NCI-H510A treated with DMSO at 0.1 percent for 48 hours (cell line): ENCODE results near the gene TERC.

ENCODE experiments used
- DNase-seq: peaks from one replicate; lab custom pipeline; 2025; lab: John Stamatoyannopoulos, UW

TERC gene

DNA sequence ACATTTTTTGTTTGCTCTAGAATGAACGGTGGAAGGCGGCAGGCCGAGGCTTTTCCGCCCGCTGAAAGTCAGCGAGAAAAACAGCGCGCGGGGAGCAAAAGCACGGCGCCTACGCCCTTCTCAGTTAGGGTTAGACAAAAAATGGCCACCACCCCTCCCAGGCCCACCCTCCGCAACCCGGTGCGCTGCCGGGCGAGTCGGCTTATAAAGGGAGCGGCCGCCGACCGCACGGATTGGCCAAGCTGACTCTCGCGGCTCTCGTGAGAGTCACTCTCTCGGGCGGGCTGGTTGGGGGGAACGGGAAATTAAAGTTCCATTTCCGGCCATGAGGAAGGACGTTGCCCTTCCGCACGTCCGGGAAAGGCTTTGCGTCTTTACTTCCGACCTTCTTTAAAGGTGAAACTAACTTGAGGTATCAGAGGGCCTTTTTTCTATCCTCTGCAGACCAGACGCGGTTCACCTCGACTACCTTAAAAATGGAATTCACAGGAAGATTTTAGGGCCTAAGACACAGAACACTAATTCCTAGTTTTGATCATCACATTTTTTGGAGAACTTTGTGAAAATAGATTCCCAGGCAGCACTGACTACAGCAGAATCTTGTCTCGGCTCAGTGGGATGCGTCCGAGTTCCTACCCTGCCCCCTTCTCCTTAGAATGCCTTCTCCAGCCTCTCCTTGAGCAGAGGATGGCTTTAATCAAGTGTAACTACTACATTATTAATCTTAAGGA is at the start of gene TERC:
TERC (minus strand) TSS at position 179 of the 731 bp plus-strand sequence.
- DNase-seq, result peak; percentile 63

DNA sequence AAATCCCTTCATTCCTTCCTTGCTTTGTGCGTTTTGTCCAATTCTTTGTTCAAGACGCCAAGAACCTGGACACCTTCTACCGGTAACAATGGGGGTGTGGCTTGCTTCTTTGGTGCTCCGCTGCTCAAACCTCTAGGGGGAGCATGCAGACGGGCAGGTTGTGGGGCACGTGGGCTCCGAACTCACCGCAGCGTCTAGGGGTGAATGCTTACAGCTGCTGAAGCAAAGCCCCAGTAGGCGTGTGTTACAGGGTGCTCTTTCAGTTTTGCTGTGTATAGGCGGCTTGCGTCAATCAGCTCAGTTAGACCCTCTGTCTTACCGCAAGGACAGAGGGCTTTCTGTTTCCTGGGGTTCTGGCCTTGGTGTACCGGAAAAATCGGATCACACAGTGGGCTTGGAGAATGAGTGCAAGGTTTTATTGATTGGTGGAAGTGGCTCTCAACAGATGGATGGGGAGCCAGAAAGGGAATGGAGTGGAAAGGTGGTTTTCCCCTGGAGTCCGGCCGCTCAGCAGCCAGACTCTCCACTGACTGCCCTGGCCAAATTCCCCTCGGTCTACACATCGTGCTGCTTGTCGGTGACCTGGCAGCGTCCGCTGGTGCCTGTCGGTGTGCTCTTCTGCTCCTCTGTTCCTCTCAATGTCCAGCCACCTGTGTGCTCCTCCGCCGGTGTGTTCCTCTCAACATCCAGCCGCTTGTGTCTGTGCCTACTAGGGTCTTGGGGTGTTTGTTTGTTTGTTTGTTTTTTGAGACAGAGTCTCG is 49.1 kb upstream of the TERC start:
- DNase-seq, result peak; percentile 55

DNA sequence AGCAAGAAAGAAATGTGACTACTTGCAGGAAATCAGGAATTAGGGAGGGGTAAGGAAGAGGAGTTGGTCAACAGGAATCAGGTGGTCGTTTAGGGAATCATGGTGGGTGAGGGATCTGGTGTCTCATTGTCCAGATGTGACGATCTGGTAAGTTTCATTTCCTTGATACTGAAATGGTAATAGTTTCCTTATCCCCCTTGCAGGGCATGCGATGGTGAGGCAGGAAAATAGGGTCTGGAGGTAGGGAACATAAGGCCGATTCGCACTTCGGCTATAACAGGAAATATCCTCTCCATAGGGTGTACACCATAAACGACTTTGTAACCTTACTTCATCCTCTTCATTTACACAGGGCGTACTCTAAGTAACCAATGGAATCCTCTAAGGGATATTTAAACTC is 48.4 kb upstream of the TERC start:
- DNase-seq, result peak; percentile 44

DNA sequence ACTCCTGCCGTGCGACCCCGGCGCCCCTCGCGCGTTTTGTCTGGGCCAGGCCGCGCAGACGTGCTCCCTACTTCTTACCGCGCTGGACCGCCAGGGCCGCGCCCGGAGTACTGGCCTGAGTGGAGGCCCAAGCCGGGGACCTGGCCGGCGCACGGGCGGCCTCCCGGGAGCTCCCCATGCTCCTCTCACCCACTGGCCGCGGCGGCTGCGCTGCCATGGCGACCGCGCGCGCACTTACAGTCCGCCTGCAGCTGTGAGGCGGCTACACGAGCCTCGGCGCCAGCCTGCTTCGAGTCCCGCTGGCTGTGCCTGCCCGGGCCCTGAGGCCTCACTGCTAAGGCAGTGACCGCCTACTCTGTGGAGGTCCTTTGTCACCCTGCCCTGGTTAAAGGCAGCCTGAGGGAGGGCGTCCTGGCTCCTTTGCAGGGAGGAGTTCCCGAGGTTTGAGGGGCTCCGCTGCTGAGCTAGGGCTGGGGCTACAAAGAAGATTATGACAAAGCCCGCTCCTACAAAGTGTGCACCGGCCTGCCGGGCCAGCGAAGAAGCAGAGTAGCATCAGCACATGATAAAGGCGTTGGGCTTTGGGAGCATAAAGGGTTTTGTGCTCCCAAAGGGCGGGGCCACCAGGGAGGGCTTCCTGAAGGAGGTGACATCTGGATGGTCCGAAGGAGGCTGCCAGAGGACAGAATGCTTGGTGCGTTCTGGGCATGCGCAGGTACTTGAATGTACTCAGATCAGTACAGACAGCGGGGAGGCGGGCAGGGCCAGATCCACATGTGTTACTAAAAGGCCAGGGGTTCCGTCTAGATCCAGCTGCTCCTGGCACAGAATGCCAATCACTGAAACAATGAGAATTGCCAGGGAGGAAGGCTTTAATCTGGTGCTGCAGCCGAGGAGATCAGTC is 47.7 kb upstream of the TERC start, which contains the start of the genes LRRC34 and LRRIQ4:
LRRC34 (minus strand) TSS at position 573 of the 904 bp plus-strand sequence; CDS start at position 217, 356 bp downstream.
LRRIQ4 (plus strand) TSS at position 539 of the 904 bp plus-strand sequence. CDS start 9,052 bp downstream, outside the sequence.
- peak; percentile 96 for DNase-seq

DNA sequence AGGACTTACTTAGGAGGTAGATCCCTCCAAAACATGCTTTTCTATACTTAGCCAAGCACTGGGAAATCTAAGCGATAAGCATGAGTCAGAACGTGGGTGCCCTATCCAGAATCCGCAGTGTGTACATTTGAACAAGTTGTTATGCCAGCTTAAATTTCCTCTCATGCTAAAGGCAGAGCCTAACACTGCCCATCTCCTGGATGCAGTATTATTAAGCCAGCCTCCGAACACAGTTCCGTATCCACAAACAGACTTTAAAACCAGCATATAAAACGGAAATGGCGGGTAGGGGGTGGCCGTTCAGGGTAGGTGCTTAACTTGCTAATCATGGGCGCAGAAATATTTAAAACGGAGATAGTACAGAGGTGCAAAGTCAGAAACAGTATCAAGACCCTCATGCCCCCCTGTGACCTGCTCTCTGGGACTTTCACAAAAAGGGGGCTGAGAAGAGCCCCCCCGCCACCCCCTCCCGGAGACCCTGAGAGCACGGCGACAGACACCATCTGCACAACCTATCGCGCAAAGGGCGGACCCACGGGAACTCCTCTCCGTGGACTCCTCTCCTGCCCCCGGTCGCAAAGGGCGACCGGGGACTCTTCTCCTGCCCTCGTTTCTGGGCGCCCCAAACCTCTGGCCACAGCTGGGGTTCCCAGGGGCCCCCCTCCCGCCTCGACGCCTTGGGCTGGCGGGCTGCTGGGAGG is 46.9 kb upstream of the TERC start:
- DNase-seq, result peak; percentile 75

DNA sequence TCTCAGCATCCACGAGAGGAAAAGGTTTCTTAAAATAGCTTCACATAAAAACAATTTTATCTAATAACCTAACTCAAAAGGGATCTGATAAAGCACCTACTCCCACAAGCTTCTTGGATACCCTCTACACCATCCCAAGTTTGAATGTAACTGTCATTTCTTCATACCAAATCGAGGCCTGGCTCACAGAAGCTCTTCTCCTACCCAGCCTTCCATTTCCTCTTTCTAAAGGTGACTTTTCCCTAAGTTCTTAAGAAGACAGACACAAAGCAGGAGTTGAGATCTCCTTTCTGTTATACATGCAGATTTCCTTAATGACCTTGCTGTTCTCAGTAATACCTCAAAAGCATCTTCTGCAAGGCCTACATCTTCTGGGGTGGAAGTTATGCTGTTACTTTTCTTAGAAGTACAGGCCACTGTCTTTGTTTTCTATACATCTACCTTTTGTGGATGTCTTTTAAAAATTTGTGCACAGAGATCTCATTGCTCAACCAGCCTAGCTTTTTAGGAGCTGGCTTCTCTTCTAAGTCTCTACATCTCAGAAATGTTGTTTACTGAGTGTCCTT is 44.5 kb upstream of the TERC start:
- DNase-seq, result no peak

DNA sequence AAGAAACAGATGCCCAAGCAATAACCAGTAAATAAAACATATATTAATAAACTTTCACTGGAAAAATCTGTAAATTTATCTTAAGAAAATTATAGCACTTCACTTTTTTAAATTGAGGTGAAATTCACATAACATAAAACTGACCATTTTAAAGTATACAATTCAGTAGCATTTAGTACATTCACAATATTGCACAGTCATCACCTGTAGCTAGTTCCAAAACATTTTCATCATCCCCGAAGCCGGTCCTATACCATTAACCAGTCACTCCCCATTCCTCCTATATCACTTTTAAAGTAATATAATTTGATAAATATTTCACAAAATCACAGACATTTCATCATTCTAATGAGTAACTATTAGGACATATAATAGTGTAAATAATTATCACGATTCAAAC is 39.8 kb upstream of the TERC start:
- no peak for DNase-seq

DNA sequence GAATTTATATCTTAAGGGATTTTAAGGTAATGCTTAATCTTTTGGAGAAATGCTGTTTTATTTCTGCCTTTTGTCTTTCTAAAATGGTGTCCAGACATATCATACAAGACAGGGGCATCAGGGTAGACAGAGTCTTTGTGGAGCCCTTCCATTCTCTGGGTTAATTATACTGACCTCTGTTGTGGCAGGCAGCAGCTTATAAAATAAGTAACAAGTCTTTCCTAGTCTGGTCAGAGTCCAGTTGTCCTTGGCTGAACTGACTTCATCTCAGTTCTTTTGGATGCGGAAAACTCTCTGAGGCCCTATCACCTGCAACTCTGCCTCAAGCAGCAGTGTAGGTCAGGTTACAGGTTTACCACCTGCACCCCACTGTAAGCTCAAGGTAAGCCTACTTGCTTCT is 27.5 kb upstream of the TERC start:
- DNase-seq, result no peak

DNA sequence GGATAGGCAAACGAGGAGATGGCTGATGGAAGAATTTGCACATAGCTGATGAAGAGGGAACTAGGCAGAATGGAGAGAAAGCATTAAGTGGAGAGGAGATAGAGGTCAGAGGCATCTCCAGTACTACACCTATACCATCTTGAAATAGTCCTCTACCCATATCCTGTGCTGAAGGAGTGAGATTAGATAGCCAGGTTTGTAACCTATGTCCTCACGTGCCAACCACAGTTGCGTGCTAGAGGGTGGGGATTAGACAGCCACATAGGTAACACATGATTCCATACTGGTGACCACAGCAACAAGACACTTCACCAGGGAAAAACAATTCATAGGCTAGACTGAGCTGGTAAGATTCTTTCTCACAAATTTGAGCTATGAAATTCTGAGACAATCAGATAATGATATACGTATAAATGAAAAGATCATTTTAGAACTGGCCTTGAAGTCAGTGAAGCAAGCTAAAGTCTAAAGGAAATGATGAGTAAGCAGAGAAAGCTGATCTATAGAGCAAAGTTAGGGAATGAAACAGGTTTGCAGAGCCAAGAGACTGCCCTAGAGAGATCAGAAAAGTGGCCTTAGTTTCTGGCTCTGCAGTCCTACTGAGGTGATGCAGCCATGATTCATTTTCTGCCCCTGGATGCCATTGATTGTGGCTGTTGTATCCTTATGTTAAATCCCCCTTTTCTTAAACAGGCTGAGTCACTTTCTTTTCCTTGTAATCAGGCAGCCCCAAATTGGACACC is 26.0 kb upstream of the TERC start:
- DNase-seq, result no peak

DNA sequence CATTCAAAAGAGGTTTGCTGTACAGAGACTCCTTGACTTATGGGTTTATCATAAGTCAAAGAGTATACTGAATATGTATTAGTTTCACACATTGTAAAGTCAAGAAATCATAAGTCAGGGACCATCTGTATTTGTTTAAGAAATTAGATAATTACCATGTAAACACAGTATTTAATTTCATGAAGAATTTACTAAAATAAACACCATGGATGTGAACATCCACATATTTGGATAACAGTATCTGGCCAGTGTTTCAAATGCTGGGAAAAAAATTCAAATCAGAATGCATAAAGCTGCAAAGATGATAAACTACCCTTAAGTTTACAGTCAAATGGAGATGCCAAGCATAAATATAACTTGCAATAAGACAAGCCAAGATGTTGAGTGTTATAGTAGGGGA is 25.4 kb upstream of the TERC start:
- DNase-seq, result no peak

DNA sequence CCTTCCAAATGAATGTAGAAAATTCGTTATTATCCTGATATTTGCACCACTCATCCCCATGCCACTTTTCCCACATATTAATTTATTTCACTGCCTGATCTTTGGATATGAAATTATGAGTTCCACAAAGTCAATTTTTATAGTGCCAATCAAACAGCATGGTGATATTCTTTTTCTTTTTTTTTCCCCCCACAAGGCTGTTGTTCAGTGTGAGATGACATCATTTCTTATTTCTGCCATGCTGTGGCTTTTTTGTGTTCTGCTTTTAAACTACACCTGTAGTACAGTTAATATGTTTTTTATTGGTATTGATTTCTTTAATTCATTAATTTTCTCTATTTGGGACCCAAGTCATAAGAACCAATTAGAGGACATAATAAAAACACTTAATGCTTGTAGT is 22.9 kb upstream of the TERC start:
- no peak for DNase-seq

DNA sequence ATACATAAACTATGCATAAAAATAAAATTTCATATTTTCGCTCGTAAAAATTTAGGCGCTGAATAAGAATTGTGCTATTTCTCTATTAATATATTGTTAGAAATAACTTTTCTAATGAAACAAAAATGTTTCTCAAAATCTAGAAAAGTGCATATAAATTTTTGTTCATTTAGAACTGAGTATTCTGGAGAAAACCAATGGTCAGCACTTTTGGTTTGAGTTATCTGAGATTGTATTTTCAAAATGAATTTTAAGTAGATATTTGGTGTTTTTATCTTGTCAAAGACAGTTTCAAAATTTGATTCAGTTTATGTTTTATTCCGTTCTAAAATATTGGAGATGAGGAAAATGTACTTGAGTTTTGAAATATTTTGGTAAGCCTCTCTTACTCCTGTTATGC is 22.3 kb upstream of the TERC start:
- no peak for DNase-seq

DNA sequence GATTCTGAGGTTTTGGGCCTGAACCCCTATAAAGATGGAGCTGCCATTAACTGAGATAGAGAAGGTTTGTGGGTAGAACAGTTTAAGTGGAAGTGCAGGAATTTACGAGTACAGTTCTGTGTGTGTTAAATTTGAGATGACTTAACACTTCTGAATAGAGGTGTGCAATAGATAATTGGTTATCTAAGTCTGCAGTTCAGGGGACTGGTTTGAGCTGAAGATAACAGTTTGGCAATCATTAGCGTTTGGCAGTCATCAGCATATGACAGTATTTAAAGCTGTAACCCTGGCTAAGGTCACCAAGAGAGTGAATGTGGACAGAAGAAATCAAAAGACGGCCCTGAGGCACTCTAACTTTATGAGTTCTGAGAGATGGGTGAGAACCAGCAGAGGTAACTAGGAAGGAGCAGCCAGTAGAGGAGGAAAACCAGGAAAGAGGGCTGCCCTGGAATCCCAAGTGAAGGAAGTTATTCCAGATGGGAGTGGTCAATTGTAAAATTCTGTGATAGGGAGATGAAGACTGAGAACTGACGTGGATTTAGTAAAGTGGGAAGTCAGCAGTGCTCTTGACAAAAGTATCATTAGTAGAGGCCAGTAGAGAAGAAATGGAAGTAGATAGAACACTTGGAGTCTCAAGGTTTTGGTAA is 16.5 kb upstream of the TERC start:
- DNase-seq, result no peak

DNA sequence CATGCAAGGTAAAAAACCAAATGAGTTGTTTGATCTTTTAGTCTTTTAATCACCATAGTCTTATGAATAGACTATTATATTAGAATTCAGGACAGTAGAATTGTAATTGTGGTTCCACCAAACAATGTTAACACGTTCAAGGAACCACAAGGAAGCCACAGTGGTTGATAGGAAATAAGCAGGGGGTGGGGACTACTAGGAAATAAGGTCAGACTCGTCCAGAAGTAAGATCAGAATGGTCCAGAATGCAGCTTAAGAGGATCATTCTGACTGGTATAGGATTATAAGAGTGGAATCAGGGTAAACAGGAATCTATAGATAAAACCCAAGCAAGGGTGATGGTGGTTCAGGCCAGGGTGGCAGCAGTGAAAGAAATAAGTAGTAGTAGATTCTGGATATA is 15.9 kb upstream of the TERC start:
- no peak for DNase-seq

DNA sequence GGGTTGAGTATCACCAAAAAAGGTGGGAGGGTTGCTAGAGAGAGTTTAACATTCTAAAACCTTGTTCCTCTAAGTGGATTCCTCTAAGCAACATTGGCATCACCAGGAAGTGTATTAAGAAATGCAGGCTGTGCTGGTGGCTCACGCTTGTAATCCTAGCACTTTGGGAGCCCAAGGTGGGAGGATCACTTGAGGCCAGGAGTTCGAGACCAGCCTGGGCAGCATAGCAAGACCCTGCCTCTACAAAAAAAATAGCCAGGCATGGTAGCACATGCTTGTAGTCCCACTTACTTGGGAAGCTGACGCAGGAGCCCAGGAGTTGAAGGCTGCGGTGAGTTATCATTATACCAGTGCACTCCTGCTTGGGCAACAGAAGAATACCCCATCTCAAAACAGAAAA is 13.0 kb upstream of the TERC start:
- DNase-seq, result no peak

DNA sequence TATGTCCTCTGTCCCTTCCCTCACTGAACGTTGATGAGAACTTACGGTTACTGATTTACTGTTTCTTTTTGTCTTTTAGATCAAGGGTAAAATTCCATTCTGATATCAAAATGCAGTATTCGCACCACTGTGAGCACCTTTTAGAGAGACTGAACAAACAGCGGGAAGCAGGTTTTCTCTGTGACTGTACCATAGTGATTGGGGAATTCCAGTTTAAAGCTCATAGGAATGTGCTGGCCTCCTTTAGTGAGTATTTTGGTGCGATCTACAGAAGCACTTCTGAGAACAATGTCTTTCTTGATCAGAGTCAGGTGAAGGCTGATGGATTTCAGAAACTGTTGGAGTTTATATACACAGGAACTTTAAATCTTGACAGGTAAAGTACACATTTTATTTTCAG is 9.3 kb upstream of the TERC start:
- DNase-seq, result no peak

DNA sequence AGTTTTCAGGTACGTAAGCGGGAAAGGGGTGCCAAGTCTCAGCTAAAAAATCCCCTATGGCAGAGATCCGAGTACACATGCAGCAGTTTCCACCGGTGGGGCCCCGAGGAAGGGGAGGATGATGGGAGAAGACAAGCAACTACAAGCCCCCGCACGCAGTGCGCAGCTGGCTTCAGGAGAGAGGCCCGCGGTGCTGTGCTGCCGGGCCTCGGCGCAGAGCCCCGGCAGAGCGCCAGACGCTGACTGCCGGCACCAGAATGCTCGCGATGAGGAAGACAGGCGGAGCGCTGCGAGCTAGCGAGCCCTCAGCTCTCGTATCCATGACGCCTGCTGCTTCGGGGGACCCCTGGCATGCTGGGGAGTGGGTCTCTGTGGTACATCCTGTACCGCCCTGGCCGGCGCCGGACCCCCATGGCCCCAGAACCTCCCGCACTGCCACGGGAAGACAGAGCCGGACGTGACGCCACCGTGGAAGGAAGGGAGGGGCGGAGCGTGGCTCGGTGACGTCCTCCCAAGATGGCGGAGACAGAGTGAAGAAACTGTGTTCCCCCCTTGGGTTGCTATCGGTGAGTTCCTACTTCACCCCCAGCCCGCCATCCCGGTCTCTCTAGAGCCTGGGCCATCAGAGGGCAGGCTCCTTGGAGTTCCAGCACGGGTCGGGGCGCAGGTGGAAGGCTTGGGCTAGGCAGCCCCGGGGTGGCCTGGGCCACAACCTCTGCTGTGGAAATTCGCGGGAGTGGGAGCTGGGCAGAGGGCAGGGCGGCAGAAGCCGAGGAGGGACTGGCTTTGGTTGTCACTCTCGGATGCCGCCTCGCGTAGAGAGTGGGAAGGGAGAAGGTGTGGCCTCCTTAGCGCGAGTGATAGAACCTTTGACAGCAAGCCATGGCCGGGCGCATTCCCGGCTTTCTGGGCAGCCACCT is 8.3 kb upstream of the TERC start, which contains the start of gene MYNN:
MYNN (plus strand) TSS at position 500 of the 920 bp plus-strand sequence. CDS start 900 bp downstream, outside the sequence.
- peak; percentile 83 for DNase-seq

DNA sequence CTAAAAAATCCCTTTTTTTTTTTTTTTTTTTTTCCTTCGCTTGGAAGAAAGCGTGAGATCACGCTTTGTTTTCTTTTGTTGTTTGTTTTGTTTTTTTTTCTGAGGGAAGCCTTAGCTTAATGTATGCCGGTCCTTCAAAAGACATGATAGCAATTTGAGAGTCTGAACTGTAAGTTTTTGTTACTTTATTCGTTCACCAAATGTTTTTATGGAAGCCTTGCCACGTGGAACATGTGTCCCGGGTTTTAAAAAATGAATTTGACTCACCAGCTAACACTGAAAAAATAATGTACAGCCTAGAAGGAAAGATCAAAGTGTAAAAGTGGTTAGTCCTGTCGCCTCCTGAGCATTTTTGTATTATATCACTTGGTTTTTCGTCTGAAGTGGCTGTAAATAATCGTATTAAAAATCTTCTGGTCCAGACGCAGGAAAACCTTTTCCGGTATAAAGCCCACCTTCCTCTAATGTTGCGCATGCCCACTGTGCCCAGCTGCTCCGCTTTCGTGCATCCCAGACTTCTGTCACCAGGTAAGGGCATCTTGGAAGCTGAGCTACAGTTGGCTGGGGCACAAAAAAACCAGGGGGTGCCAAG is 7.5 kb upstream of the TERC start:
- peak; percentile 87 for DNase-seq
